ENCODE measurements around the gene DAND5.

The DAND5 gene

DNA sequence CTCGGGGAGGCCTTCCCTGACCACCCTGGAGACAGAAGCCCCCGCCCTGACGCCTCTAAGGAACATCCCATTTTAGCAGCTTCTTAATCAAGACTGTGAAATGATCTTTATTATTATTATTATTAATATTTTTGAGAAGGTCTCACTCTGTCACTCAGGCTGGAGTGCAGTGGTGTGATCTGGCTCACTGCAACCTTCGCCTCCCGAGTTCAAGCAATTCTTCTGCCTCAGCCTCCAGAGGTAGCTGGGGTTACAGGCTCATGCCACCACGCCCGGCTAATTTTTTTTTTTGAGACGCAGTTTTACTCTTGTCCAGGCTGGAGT, 3.6 kb upstream of the DAND5 start:
- H3K4me3 ChIP-seq (ENCODE audit: low read depth, low read length) = no peak overlapping the region
- TF ChIP-seq, protein P1, sequence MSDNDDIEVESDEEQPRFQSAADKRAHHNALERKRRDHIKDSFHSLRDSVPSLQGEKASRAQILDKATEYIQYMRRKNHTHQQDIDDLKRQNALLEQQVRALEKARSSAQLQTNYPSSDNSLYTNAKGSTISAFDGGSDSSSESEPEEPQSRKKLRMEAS (IDR thresholded peaks at IDR 0.05; ENCODE audit: low read depth, low read length) = no peak
- TF ChIP-seq, protein P2, sequence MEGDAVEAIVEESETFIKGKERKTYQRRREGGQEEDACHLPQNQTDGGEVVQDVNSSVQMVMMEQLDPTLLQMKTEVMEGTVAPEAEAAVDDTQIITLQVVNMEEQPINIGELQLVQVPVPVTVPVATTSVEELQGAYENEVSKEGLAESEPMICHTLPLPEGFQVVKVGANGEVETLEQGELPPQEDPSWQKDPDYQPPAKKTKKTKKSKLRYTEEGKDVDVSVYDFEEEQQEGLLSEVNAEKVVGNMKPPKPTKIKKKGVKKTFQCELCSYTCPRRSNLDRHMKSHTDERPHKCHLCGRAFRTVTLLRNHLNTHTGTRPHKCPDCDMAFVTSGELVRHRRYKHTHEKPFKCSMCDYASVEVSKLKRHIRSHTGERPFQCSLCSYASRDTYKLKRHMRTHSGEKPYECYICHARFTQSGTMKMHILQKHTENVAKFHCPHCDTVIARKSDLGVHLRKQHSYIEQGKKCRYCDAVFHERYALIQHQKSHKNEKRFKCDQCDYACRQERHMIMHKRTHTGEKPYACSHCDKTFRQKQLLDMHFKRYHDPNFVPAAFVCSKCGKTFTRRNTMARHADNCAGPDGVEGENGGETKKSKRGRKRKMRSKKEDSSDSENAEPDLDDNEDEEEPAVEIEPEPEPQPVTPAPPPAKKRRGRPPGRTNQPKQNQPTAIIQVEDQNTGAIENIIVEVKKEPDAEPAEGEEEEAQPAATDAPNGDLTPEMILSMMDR (IDR thresholded peaks at IDR 0.05; ENCODE audit: low read depth, low read length) = no peak
- TF ChIP-seq MYC (IDR thresholded peaks at IDR 0.05; ENCODE audit: low read depth, low read length) = no peak

DNA sequence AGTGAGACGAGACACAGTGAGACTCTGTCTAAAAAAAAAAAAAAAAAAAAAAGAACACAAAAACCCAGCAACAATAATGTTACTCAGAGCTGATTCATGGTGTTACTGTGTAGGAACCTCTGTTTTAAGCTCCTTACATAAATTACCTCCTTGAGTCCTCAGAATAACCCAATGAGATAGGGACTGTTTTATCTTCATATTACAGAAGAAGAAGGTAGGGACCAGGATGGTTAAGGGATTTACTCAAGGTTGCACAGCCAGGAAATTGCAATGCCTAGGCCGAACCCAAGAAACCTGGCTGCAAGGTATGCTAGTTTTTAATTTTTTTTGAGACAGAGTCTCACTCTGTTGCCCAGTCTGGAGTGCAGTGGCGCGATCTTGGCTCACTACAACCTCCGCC, 1.5 kb upstream of the DAND5 start:
- no peak overlapping the region for H3K4me3 ChIP-seq (ENCODE audit: low read depth, low read length)
- TF ChIP-seq, protein P1 (IDR thresholded peaks at IDR 0.05; ENCODE audit: low read depth, low read length) = no peak
- TF ChIP-seq, protein P2 (IDR thresholded peaks at IDR 0.05; ENCODE audit: low read depth, low read length) = no peak
- TF ChIP-seq POLR2A (IDR thresholded peaks at IDR 0.05; ENCODE audit: extremely low read depth, insufficient read length) (no peak), MYC (IDR thresholded peaks at IDR 0.05; ENCODE audit: low read depth, low read length) (no peak)
- DNase-seq (ENCODE audit: low read depth) = no peak

More for the DNA sequence above, 3.6 kb upstream of the DAND5 start:
- no peak for DNase-seq (ENCODE audit: low read depth)

DNA sequence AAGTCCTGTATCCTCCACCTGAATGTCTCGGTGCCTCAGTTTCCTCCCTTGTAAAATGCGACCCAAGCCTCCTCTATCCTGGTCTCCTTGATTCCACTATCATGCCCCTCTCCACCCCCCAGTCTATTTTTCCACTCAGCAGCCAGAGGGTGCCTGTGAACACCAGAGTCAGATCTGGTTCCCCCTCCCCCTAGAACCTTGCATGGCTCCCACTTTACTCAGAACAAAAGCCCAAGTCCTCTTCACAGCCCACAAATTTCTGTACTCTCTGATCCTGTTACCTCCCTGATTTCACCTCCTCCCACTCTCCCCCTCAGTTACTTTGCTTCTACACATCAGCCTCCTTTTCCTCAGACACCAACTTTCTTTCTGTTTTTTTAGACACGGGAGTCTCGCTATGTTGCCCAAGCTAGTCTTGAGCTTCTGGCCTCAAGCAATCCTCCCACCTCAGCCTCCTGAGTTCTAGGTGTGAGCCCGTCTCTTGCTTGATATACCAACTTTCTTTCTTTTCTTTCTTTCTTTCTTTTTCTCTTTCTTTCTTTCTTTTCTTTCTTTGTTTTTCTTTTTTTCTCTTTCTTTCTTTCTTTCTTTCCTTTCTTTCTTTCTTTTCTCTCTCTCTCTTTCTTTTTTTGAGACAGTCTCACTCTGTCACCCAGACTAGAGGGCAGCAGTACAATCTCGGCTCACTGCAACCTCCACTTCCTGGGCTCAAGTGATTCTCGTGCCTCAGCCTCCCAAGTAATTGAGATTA, 869 bp downstream of the DAND5 start:
- DNase-seq (ENCODE audit: low read depth) = no peak
- no peak overlapping the region for H3K4me3 ChIP-seq (ENCODE audit: low read depth, low read length)
- TF ChIP-seq POLR2A (IDR thresholded peaks at IDR 0.05; ENCODE audit: extremely low read depth, insufficient read length) (no peak), MYC (IDR thresholded peaks at IDR 0.05; ENCODE audit: low read depth, low read length) (no peak)
- TF ChIP-seq, protein P2 (IDR thresholded peaks at IDR 0.05; ENCODE audit: low read depth, low read length) = no peak
- TF ChIP-seq, protein P1 (IDR thresholded peaks at IDR 0.05; ENCODE audit: low read depth, low read length) = no peak

DNA sequence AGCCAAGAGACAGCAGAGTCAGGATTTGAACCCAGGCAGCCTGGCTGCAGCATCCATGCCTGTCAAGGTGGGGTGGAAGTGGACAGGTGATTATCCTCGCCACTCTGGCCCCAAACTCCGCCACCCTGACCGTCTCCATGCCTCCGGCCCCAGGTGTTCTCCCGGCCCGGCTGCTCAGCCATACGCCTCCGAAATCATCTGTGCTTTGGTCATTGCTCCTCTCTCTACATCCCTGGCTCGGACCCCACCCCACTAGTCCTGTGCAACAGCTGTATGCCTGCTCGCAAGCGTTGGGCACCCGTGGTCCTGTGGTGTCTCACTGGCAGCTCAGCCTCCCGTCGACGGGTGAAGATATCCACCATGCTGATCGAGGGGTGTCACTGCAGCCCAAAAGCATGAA, 3.9 kb downstream of the DAND5 start:
- TF ChIP-seq POLR2A (IDR thresholded peaks at IDR 0.05; ENCODE audit: extremely low read depth, insufficient read length) (no peak), MYC (IDR thresholded peaks at IDR 0.05; ENCODE audit: low read depth, low read length) (no peak)
- TF ChIP-seq, protein P1 (IDR thresholded peaks at IDR 0.05; ENCODE audit: low read depth, low read length) = no peak
- TF ChIP-seq, protein P2 (IDR thresholded peaks at IDR 0.05; ENCODE audit: low read depth, low read length) = no peak
- DNase-seq (ENCODE audit: low read depth) = no peak
- no peak overlapping the region for H3K4me3 ChIP-seq (ENCODE audit: low read depth, low read length)

DNA sequence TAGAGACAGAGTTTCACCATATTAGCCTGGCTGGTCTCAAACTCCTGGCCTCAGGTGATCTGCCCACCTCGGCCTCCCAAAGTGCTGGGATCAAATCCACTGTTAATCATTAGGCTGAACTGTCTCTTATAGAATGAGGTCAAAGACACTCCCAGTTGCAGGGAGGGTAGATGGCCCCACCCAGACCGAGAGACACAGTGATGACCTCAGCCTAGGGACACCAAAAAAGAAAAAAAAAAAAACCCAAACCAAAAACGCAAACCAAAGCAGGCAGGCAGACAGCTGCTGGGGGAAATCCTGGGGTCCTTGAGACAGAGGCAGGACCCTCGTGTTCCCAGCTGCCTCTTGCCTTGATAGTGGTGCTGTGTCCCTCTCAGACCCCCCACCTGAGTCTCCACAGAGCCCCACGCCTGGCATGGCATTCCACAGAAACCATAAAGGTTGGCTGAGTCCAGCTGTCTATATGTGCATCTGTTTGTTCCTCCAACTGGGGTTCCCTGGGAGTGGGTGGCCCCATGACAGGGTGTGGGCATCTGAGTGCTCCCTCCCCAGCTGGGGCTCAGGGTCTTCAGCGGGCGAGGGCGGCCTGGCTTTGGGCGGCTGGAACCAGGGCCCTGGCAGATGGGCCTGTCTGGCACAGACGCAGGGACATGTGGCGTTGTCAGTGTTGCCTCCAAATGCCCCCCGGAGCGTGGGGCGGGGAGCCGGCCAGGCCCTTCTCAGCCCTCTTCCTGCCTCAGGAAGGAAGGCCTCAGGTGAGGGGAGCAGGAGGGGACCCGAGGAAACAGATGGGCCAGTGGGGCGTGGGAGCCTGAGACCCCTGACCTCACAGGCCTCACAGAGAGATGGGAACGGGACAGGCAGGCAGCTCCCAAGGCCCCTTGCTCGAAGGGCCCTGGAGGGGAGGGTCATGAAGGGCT, 5.2 kb downstream of the DAND5 start:
- DNase-seq (ENCODE audit: low read depth) = no peak
- TF ChIP-seq, protein P1 (IDR thresholded peaks at IDR 0.05; ENCODE audit: low read depth, low read length) = no peak
- TF ChIP-seq MYC (IDR thresholded peaks at IDR 0.05; ENCODE audit: low read depth, low read length) = no peak
- TF ChIP-seq, protein P2 (IDR thresholded peaks at IDR 0.05; ENCODE audit: low read depth, low read length) = no peak
- no peak for TF ChIP-seq POLR2A (IDR thresholded peaks at IDR 0.05; ENCODE audit: extremely low read depth, insufficient read length)
- no peak overlapping the region for H3K4me3 ChIP-seq (ENCODE audit: low read depth, low read length)
